ENCODE results near the gene LCN15. TPM values are rescaled to one million over a fixed set of nuclear protein-coding genes. Genes with fewer than 3 reads are reported as not detected.
"Not testable (repeated sequence)": the region's sequence is repeated elsewhere in the genome, so short reads cannot be mapped to it uniquely, and the experiment has no call there.

LCN15 gene
- total and polyA plus RNA-seq, 8 donors: not detected

DNA sequence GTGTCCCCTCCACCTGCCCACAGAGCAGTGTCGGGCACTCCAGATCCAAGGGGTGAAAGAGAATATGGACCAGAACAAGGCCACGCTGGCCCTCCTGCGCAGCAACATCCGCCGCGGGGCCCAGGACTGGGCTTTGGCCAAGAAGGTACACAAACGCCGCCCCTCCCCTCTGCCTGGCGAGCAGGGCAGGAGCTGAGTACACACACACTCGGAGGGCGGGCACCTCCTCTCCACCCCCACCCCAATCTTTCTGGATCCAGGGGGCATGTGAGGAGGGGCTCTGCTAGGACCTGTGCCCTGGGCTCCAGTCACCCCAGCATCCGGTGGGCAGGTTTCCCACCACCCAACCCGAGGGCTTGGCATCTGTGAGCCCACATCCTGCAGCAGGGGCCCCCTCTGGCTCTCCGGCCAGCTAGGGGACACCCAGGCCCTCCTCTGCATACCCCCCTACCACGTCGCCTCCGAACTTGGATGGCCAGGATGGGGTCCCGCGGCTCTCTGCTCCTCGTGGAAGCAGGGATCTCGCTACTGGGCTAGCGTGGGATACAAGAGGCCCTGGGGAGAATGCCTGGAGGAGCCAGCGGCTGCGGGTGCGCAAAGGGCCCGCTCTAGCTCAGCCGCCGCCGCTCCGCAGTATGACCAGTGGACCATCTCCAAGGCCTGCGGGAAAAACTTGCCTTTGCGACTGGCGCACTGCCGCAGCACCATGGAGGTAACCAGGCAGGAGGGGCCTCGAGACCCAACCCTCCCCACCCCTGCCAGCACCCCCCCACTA is 34.9 kb upstream of the LCN15 start:
- intact Hi-C loops (cut with DNase I; ENCODE audit: low total_unique reads): no loop called here
- peak overlapping the region; percentile 41 to 61 (median 43) for H3K4me3 ChIP-seq
- no peaks in the 10 kb centered on the region for H3K9me3 ChIP-seq
- peaks cover 37 to 66% (median 53%) of the 10 kb centered on the region in 4 donors for H3K4me1 ChIP-seq
- 9 to 22% (median 16%) methylated on average over 32 to 35 of the region's 35 CpGs for WGBS, 5 donors
- peak; percentile 87 to 89 for DNase-seq
- H3K36me3 ChIP-seq: peaks cover 0 to 2% (median 0%) of the 10 kb centered on the region in 4 donors
- H3K27ac ChIP-seq: peak overlapping the region; percentile 72 to 88 (median 79)
- TF ChIP-seq EP300 (IDR thresholded peaks at IDR 0.05): no peak
- TF ChIP-seq POLR2AphosphoS5 (IDR thresholded peaks at IDR 0.05): peak in 1 of 3 donors; percentile 33
- TF ChIP-seq POLR2A (IDR thresholded peaks at IDR 0.05): no peak
- TF ChIP-seq, protein P1, sequence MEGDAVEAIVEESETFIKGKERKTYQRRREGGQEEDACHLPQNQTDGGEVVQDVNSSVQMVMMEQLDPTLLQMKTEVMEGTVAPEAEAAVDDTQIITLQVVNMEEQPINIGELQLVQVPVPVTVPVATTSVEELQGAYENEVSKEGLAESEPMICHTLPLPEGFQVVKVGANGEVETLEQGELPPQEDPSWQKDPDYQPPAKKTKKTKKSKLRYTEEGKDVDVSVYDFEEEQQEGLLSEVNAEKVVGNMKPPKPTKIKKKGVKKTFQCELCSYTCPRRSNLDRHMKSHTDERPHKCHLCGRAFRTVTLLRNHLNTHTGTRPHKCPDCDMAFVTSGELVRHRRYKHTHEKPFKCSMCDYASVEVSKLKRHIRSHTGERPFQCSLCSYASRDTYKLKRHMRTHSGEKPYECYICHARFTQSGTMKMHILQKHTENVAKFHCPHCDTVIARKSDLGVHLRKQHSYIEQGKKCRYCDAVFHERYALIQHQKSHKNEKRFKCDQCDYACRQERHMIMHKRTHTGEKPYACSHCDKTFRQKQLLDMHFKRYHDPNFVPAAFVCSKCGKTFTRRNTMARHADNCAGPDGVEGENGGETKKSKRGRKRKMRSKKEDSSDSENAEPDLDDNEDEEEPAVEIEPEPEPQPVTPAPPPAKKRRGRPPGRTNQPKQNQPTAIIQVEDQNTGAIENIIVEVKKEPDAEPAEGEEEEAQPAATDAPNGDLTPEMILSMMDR (IDR thresholded peaks at IDR 0.05): no peak
- H3K27me3 ChIP-seq: peaks cover 6 to 70% (median 32%) of the 10 kb centered on the region in 3 donors

DNA sequence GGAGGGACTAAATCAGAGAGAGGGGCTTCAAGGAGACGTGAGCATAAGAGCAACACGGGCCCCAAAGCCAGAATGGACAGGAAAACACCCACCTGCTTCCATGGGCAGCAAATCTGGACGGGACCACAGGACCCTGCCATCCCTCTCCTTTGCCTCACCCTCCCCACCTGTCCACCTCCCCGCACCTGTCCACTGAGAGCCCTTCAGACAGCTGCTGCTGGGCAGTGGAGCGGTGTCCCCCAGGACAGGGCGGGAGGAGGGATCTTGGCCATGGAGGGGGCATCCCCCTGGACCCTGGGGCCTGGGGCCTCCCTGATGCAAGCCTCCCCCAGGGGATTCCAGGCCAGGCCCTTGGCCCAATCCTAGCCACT is 34.4 kb upstream of the LCN15 start:
- Histone ChIP-seq H3K9me3 (no peaks in the 10 kb centered on the region), H3K4me3 (peak overlapping the region in 2 of 4 donors; percentile 11 to 61), H3K27ac (peak overlapping the region; percentile 72 to 88 (median 79)), H3K27me3 (peaks cover 6 to 70% (median 32%) of the 10 kb centered on the region in 3 donors), H3K36me3 (peaks cover 0 to 8% (median 0%) of the 10 kb centered on the region in 4 donors), H3K4me1 (peaks cover 37 to 66% (median 53%) of the 10 kb centered on the region in 4 donors)
- TF ChIP-seq POLR2A (IDR thresholded peaks at IDR 0.05) (no peak), EP300 (IDR thresholded peaks at IDR 0.05) (no peak), POLR2AphosphoS5 (IDR thresholded peaks at IDR 0.05) (no peak)
- TF ChIP-seq, protein P1 (IDR thresholded peaks at IDR 0.05): no peak
- intact Hi-C loops (cut with DNase I; ENCODE audit: low total_unique reads): no loop called here
- 43 to 59% (median 49%) methylated on average over 6 of the region's 6 CpGs for WGBS, 5 donors
- no peak for DNase-seq

DNA sequence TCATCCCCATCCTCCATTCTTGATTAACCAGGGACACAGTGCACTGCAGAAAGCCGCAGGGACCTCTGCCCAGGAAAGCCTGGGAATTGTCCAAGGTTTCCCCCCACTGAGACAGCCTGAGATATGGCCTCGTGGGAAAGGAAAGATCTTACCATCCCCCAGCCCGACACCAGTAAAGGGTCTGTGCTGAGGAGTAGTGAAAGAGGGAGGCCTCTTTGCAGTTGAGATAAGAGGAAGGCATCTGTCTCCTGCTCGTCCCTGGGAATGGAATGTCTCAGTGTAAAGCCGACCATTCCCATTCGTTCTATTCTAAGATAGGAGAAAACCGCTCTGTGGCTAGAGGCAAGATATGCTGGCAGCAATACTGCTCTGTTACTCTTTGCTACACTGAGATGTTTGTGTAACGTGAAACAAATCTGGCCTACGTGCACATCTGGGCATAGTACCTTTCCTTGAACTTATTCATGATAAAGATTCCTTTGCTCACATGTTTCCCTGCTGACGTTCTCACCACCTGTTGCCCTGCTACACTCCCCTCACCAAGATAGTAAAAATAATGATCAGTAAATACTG is 32.5 kb upstream of the LCN15 start:
- Histone ChIP-seq H3K27me3 (peaks cover 6 to 61% (median 32%) of the 10 kb centered on the region in 3 donors), H3K36me3 (peaks cover 0 to 22% (median 10%) of the 10 kb centered on the region in 4 donors), H3K4me1 (peaks cover 47 to 82% (median 66%) of the 10 kb centered on the region in 4 donors), H3K27ac (peak overlapping the region in 2 of 5 donors; percentile 5 to 46)
- 4 to 13% (median 8%) methylated on average over 10 of the region's 10 CpGs for WGBS, 5 donors
- intact Hi-C loops (cut with DNase I; ENCODE audit: low total_unique reads); H3K4me3 ChIP-seq; H3K9me3 ChIP-seq: not testable (repeated sequence)
- peak in 1 of 2 donors; percentile 85 for DNase-seq

DNA sequence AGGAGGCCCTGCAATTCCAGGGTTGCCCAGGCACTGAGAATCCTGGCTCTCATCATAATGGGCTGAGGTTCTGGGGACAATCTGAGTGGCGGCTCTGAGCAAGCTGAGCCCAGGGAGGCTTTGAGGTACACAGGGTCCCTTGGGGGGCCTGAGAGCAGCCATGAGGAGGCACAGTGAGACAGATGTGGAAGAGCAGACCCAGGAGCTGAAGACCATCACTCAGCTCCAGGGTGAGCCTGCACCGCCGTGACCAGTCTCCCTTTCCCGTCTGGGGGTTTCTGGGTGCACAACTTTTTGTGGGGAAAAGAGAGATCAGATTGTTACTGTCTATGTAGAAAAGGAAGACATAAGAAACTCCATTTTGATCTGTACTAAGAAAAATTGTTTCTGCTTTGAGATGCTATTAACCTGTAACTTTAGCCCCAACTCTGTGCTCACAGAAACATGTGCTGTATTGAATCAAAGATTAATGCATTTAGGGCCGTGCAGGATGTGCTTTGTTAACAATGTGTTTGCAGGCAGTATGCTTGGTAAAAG is 32.0 kb upstream of the LCN15 start, which contains the start of gene CCDC183:
Gene CCDC183, plus strand, starts transcription at position 101 of the 537 bp plus-strand sequence. Its CDS starts 60 bp downstream, at position 161.
- Histone ChIP-seq H3K27ac (peak within 1 kb of the TSS in 2 of 5 donors; percentile 5 to 46), H3K4me1 (peaks cover 49 to 82% (median 69%) of the 10 kb centered on the region in 4 donors), H3K27me3 (peaks cover 6 to 55% (median 31%) of the 10 kb centered on the region in 3 donors), H3K4me3 (no peak within 1 kb of the TSS), H3K36me3 (peaks cover 0 to 22% (median 10%) of the 10 kb centered on the region in 4 donors), H3K9me3 (no peaks in the 10 kb centered on the region)
- TF ChIP-seq POLR2AphosphoS5 (IDR thresholded peaks at IDR 0.05) (no peak), EP300 (IDR thresholded peaks at IDR 0.05) (no peak), POLR2A (IDR thresholded peaks at IDR 0.05) (no peak)
- TF ChIP-seq, protein P1 (IDR thresholded peaks at IDR 0.05): no peak
- intact Hi-C loops (cut with DNase I; ENCODE audit: low total_unique reads): no loop called here
- no peak for DNase-seq
- 35 to 43% (median 39%) methylated on average over 5 of the region's 5 CpGs for WGBS, 5 donors

Measured in stomach (tissue), 9 donors.